Fibroblast of mammary gland (primary cell): ENCODE measurements around the gene PRKCB.

Experiments used
- DNase-seq: peaks from one replicate; pipeline ENCODE4 v3.0.0-alpha.2; 2010; ENCODE audit warnings: low read depth
- H3K4me3 ChIP-seq: 2 replicates; pipeline ENCODE4 v1.5.1; 2011; ENCODE audit warnings: low read depth, mild to moderate bottlenecking, low read length, moderate library complexity; ENCODE audit not compliant: control insufficient read depth
- CTCF ChIP-seq: conservative IDR thresholded peaks from 2 replicates; pipeline ENCODE4 v1.5.1; 2011; ENCODE audit warnings: low read depth, low read length, inconsistent platforms; ENCODE audit not compliant: control insufficient read depth, insufficient read depth

The PRKCB gene

GRCh38 chr16:24152826-24153225 is 317.0 kb downstream of the PRKCB start:
- TF ChIP-seq CTCF, result no peak
- H3K4me3 ChIP-seq, result no peak overlapping the region
- DNase-seq, result no peak

- no peak for DNase-seq
- no peak for TF ChIP-seq CTCF
- no peak overlapping the region for H3K4me3 ChIP-seq
Observed at GRCh38 chr16:24156777-24157176, 321.0 kb downstream of the PRKCB start.

- TF ChIP-seq CTCF, result no peak
- no peak overlapping the region for H3K4me3 ChIP-seq
- no peak for DNase-seq
Observed at GRCh38 chr16:24163935-24164334, 328.2 kb downstream of the PRKCB start.

GRCh38 chr16:24164416-24164815 is 328.6 kb downstream of the PRKCB start:
- no peak overlapping the region for H3K4me3 ChIP-seq
- TF ChIP-seq CTCF, result no peak
- no peak for DNase-seq

- H3K4me3 ChIP-seq, result no peak overlapping the region
- no peak for DNase-seq
- TF ChIP-seq CTCF, result no peak
Observed at GRCh38 chr16:24165273-24165672, 329.5 kb downstream of the PRKCB start.

GRCh38 chr16:24166661-24167528 is 331.1 kb downstream of the PRKCB start:
- H3K4me3 ChIP-seq, result no peak overlapping the region
- TF ChIP-seq CTCF, result no peak
- no peak for DNase-seq

- TF ChIP-seq CTCF, result no peak
Observed at GRCh38 chr16:24168856-24169255, 333.1 kb downstream of the PRKCB start.

More at GRCh38 chr16:24168856-24169255, 333.1 kb downstream of the PRKCB start:
- DNase-seq, result no peak
- H3K4me3 ChIP-seq, result no peak overlapping the region
